RWPE2 (cell line): ENCODE results near the gene USP15.

Experiments used
- ATAC-seq: fragments of 200-7000 bp; cut with Tn5 transposase; 3 replicates; pipeline ENCODE4 v1.9.1; 2021; ENCODE audit warnings: low read depth
- DNase-seq: peaks from one replicate; pipeline ENCODE4 v3.0.0-alpha.2; 2020; ENCODE audit warnings: low spot score
- H3K27ac ChIP-seq: fragments of 450-650 bp; 2 replicates; pipeline ENCODE4 v1.5.1; 2017; ENCODE audit warnings: mild to moderate bottlenecking; ENCODE audit not compliant: poor library complexity, severe bottlenecking
- H3K27me3 ChIP-seq: fragments of 250-450 bp; sonication (Bioruptor Pico); 2 replicates; pipeline ENCODE4 v1.5.1; 2021; ENCODE audit warnings: mild to moderate bottlenecking, moderate library complexity; ENCODE audit not compliant: insufficient read depth, poor library complexity, severe bottlenecking
- H3K36me3 ChIP-seq: fragments of 250-450 bp; sonication (Bioruptor Pico); 2 replicates; pipeline ENCODE4 v1.5.1; 2020; ENCODE audit warnings: low read depth, mild to moderate bottlenecking, moderate library complexity
- H3K4me1 ChIP-seq: fragments of 250-450 bp; sonication (Bioruptor Pico); 2 replicates; pipeline ENCODE4 v1.5.1; 2021; ENCODE audit warnings: mild to moderate bottlenecking, moderate library complexity; ENCODE audit not compliant: insufficient read depth, poor library complexity, severe bottlenecking
- H3K4me3 ChIP-seq: fragments of 250-450 bp; sonication (Bioruptor Pico); 2 replicates; pipeline ENCODE4 v1.5.1; 2021; ENCODE audit warnings: mild to moderate bottlenecking, moderate library complexity; ENCODE audit not compliant: severe bottlenecking
- H3K9me3 ChIP-seq: fragments of 250-450 bp; sonication (Bioruptor Pico); 2 replicates; pipeline ENCODE4 v1.5.1; 2021; ENCODE audit warnings: mild to moderate bottlenecking, moderate library complexity; ENCODE audit not compliant: severe bottlenecking
- CTCF ChIP-seq: fragments of 450-650 bp; IDR thresholded peaks from one replicate; pipeline ENCODE4 v1.5.1; 2017; ENCODE audit warnings: mild to moderate bottlenecking, moderate library complexity; ENCODE audit not compliant: poor library complexity, severe bottlenecking

The USP15 gene

GRCh38 chr12:62304560-62304959 is 44.4 kb downstream of the USP15 start:
- no peak for ATAC-seq
- no peak overlapping the region for H3K27ac ChIP-seq
- H3K27me3 ChIP-seq: no peaks in the 10 kb centered on the region
- no peak for TF ChIP-seq CTCF
- no peak overlapping the region for H3K4me3 ChIP-seq
- no peak for DNase-seq
- no peaks in the 10 kb centered on the region for H3K9me3 ChIP-seq
- H3K4me1 ChIP-seq: no peaks in the 10 kb centered on the region
- H3K36me3 ChIP-seq: peaks cover 62% of the 10 kb centered on the region

- H3K9me3 ChIP-seq: no peaks in the 10 kb centered on the region
- TF ChIP-seq CTCF: no peak
- no peaks in the 10 kb centered on the region for H3K4me1 ChIP-seq
- no peak overlapping the region for H3K27ac ChIP-seq
- H3K27me3 ChIP-seq: no peaks in the 10 kb centered on the region
- H3K36me3 ChIP-seq: peaks cover 58% of the 10 kb centered on the region
- H3K4me3 ChIP-seq: no peak overlapping the region
- DNase-seq (no peak), ATAC-seq (no peak)
These were observed 45.6 kb downstream of the USP15 start for GRCh38 chr12:62305778-62306177.

GRCh38 chr12:62306569-62307530 is 46.6 kb downstream of the USP15 start:
- Histone ChIP-seq H3K4me1 (no peaks in the 10 kb centered on the region), H3K9me3 (no peaks in the 10 kb centered on the region), H3K27me3 (no peaks in the 10 kb centered on the region), H3K36me3 (peaks cover 58% of the 10 kb centered on the region), H3K27ac (no peak overlapping the region), H3K4me3 (no peak overlapping the region)
- DNase-seq: no peak
- no peak for ATAC-seq
- TF ChIP-seq CTCF: no peak

GRCh38 chr12:62308201-62308600 is 48.0 kb downstream of the USP15 start:
- Histone ChIP-seq H3K9me3 (no peaks in the 10 kb centered on the region), H3K27ac (no peak overlapping the region), H3K4me3 (no peak overlapping the region), H3K27me3 (no peaks in the 10 kb centered on the region), H3K36me3 (peaks cover 46% of the 10 kb centered on the region), H3K4me1 (no peaks in the 10 kb centered on the region)
- no peak for ATAC-seq
- no peak for DNase-seq
- no peak for TF ChIP-seq CTCF
